Central memory CD4-positive, alpha-beta T cell (primary cell): Measurements from ENCODE around the gene GPN2.
"Not testable (repeated sequence)": the region's sequence is repeated elsewhere in the genome, so short reads cannot be mapped to it uniquely, and the experiment has no call there.

ENCODE experiments used
- DNase-seq: peaks from one replicate; pipeline ENCODE4 v3.0.0; 2022

Gene GPN2

GRCh38 chr1:26857473-26858060, 32.5 kb downstream of the GPN2 start:
- no peak for DNase-seq

GRCh38 chr1:26856604-26857469, 33.2 kb downstream of the GPN2 start:
- no peak for DNase-seq

- DNase-seq, result no peak
Measured at GRCh38 chr1:26856181-26856580, 33.9 kb downstream of the GPN2 start.

- DNase-seq, result no peak
Measured at GRCh38 chr1:26855636-26856035, 34.4 kb downstream of the GPN2 start.

- DNase-seq, result no peak
Measured at GRCh38 chr1:26854906-26855305, 35.2 kb downstream of the GPN2 start.

GRCh38 chr1:26853600-26853999, 36.5 kb downstream of the GPN2 start:
- no peak for DNase-seq

GRCh38 chr1:26853156-26853555, 36.9 kb downstream of the GPN2 start:
- DNase-seq, result peak; percentile 64

- no peak for DNase-seq
Measured at GRCh38 chr1:26852701-26853100, 37.4 kb downstream of the GPN2 start.

- DNase-seq, result no peak
Measured at GRCh38 chr1:26851106-26851684, 38.9 kb downstream of the GPN2 start.

- no peak for DNase-seq
Measured at GRCh38 chr1:26848941-26849774, 40.9 kb downstream of the GPN2 start.

- no peak for DNase-seq
Measured at GRCh38 chr1:26848499-26848898, 41.6 kb downstream of the GPN2 start.

- not testable (repeated sequence) for DNase-seq
Measured at GRCh38 chr1:26847826-26848225, 42.3 kb downstream of the GPN2 start.

GRCh38 chr1:26844424-26845196, 45.5 kb downstream of the GPN2 start:
- no peak for DNase-seq

GRCh38 chr1:26839779-26840178, 50.3 kb downstream of the GPN2 start:
- no peak for DNase-seq

GRCh38 chr1:26839339-26839722, 50.8 kb downstream of the GPN2 start:
- DNase-seq, result no peak

- DNase-seq, result peak; percentile 74
Measured at GRCh38 chr1:26838474-26839338, 51.4 kb downstream of the GPN2 start.

GRCh38 chr1:26837665-26838064, 52.4 kb downstream of the GPN2 start:
- not testable (repeated sequence) for DNase-seq

- DNase-seq, result peak; percentile 96
Measured at GRCh38 chr1:26833432-26834405, 56.4 kb downstream of the GPN2 start.

GRCh38 chr1:26832249-26832960, 57.7 kb downstream of the GPN2 start:
- DNase-seq, result no peak
